Measurements from ENCODE around the gene FAM184A. TPM values are rescaled to one million over a fixed set of nuclear protein-coding genes. Genes with fewer than 3 reads are reported as not detected.

The FAM184A gene
- total and polyA plus RNA-seq, 9 of the 15 experiments (the other 6 are each of a cell fraction or from before 2014, with no cell fraction given): 6.4 to 18.7 (median 13.1) TPM

DNA sequence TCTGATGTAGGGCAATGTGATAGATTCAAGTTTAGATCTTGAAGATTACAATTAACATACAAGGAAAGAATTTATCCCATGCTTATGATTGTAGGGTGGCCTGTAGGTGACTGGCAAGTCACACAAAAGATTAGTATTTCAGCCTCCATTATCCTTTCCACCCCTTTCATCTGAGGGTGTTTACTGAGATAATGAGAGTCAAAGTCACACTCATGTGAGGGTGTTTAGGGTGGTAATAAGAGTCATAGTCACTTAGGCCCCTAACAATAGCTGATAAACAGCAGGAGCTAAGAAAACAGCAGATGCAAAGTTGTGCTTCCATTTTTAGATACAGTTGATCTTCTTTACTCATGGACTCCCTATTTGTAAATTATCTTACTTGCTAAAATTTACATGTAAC, 11.4 kb downstream of the FAM184A start (continued):
- TF ChIP-seq, protein P1, sequence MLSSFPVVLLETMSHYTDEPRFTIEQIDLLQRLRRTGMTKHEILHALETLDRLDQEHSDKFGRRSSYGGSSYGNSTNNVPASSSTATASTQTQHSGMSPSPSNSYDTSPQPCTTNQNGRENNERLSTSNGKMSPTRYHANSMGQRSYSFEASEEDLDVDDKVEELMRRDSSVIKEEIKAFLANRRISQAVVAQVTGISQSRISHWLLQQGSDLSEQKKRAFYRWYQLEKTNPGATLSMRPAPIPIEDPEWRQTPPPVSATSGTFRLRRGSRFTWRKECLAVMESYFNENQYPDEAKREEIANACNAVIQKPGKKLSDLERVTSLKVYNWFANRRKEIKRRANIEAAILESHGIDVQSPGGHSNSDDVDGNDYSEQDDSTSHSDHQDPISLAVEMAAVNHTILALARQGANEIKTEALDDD (IDR thresholded peaks at IDR 0.05): peak; percentile 75; the same call in 1 of the 2 replicates
- TF ChIP-seq TRIM24 (IDR thresholded peaks at IDR 0.05): peak in 1 of 2 experiments; percentile 38; a peak in 1 of 4 replicates
- TF ChIP-seq FOXA3 (CRISPR knock-in tag; conservative IDR thresholded peaks at IDR 0.05 in 1 of 2, IDR thresholded peaks at IDR 0.05 in 1 of 2): 0 out of 4 replicates have a peak, but pooled peaks of 1 of the 2 experiments have one; percentile 17

GRCh38 chr6:119066517-119066916, 11.9 kb downstream of the FAM184A start:
- 17% methylated on average over 1 of the region's 1 CpG for WGBS (ENCODE audit: insufficient coverage, low coverage, missing lambda C conversion rate)
- H3K9me1 ChIP-seq (ENCODE audit: control insufficient read depth, insufficient read depth, low read length): no peaks in the 10 kb centered on the region
- in situ Hi-C loops (cut with MboI) (no loop called here), intact Hi-C loops (cut with micrococcal nuclease) (no loop called here)
- H2AFZ ChIP-seq (ENCODE audit: low read depth, low read length): no peak overlapping the region
- no TSS peak for BruUV-seq (replicated peaks)
- H3K4me1 ChIP-seq (replicated peaks in 1 of 2; ENCODE audit: control insufficient read depth in 2 of 2, insufficient read depth in 2 of 2, low read length in 2 of 2): peaks cover 3 to 21% of the 10 kb centered on the region in 2 experiments; a peak in 4 of 5 replicates
- H3K36me3 ChIP-seq (ENCODE audit: control insufficient read depth, insufficient read depth, low read length): no peaks in the 10 kb centered on the region
- H3K79me2 ChIP-seq (ENCODE audit: control insufficient read depth, insufficient read depth, low read length): peaks cover 14% of the 10 kb centered on the region; the same call in 1 of the 3 replicates
- H3K27ac ChIP-seq (ENCODE audit: extremely low read depth, low read depth, low read length): no peak overlapping the region; the same call in 2 of the 3 replicates
- DNase-seq (ENCODE audit: extremely low read depth in 1 of 4, low spot score in 3 of 4): no peak
- ChIA-PET POLR2A (interaction anchor here (1.5 kb wide), 1 partner anchor 12 kb away, joined by 6 read pairs; the partner anchor contains the start of gene FAM184A), CTCF (ENCODE audit: low intra/inter-chr PET ratio) (no interaction called here)
- peak overlapping the region; percentile 1; the same call in 1 of the 2 replicates for H3K4me2 ChIP-seq (ENCODE audit: insufficient read depth, low read length)
- FAIRE-seq: no peak
- no peaks in the 10 kb centered on the region for H3K27me3 ChIP-seq (ENCODE audit: control insufficient read depth in 2 of 2, insufficient read depth in 2 of 2, low read length in 2 of 2)
- no peaks in the 10 kb centered on the region for H4K20me1 ChIP-seq (replicated peaks; ENCODE audit: control insufficient read depth, insufficient read depth, low read length)
- no peaks in the 10 kb centered on the region for H3K9me3 ChIP-seq (replicated peaks; ENCODE audit: control insufficient read depth, insufficient read depth, low read depth, low read length)
- ATAC-seq: peak; percentile 43
- no peak overlapping the region for H3K9ac ChIP-seq (ENCODE audit: insufficient read depth in 1 of 2, low read depth in 2 of 2, low read length in 2 of 2)
- no peak overlapping the region for H3K4me3 ChIP-seq
- peak; percentile 31; the same call in 1 of the 2 replicates for TF ChIP-seq EP400 (IDR thresholded peaks at IDR 0.05)
- TF ChIP-seq GTF3C2 (IDR thresholded peaks at IDR 0.05; ENCODE audit: borderline replicate concordance, extremely low read depth, insufficient read length): no peak
- TF ChIP-seq RHOXF2B (CRISPR knock-in tag; conservative IDR thresholded peaks at IDR 0.05): no peak
- TF ChIP-seq FOXJ2 (tag; IDR thresholded peaks at IDR 0.05): 0 out of 2 replicates have a peak, but pooled peaks have one; percentile 21
- TF ChIP-seq CTBP1 (IDR thresholded peaks at IDR 0.05; ENCODE audit: borderline replicate concordance): no peak
- no peak for TF ChIP-seq KDM4B (IDR thresholded peaks at IDR 0.05; ENCODE audit: borderline replicate concordance in 2 of 2, low read depth in 1 of 2)
- TF ChIP-seq ZNF12 (CRISPR knock-in tag; IDR thresholded peaks at IDR 0.05): no peak
- no peak for TF ChIP-seq SMARCE1 (IDR thresholded peaks at IDR 0.05)
- no peak for TF ChIP-seq POLR3A (IDR thresholded peaks at IDR 0.05; ENCODE audit: borderline replicate concordance, extremely low read depth, insufficient read depth, insufficient read length)
- TF ChIP-seq, protein P2, sequence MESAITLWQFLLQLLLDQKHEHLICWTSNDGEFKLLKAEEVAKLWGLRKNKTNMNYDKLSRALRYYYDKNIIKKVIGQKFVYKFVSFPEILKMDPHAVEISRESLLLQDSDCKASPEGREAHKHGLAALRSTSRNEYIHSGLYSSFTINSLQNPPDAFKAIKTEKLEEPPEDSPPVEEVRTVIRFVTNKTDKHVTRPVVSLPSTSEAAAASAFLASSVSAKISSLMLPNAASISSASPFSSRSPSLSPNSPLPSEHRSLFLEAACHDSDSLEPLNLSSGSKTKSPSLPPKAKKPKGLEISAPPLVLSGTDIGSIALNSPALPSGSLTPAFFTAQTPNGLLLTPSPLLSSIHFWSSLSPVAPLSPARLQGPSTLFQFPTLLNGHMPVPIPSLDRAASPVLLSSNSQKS (CRISPR knock-in tag; IDR thresholded peaks at IDR 0.05): no peak
- 0 out of 4 replicates have a peak, but pooled peaks of 1 of the 2 experiments have one; percentile 5 for TF ChIP-seq ARNT (IDR thresholded peaks at IDR 0.05)
- TF ChIP-seq SUPT5H (IDR thresholded peaks at IDR 0.05): no peak

All from K562 (cell line).